ENCODE results near the gene TTC21B. TPM values are rescaled to one million over a fixed set of nuclear protein-coding genes. Genes with fewer than 3 reads are reported as not detected.

TTC21B gene
- total and polyA plus RNA-seq, 9 of the 15 experiments (the other 6 are each of a cell fraction or from before 2014, with no cell fraction given): 5.2 to 34.9 (median 18.5) TPM

DNA sequence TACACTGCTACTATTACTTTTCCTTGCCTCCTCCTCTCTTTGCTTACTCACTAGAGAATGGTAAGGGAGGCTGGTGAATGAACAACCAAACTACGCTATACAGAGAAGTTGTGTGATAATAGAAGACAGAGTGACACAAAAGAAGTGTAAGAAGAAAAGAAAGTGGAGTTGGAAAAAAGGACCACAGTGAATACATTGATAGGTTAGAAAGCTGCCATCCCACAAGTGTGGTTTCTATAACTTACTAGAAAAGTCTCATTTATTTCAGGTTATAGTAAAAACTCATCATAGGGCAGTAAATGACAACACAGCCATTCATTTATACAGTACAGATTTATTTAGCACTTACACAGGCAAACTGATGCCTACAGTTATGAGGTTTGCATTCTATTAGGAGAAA, 77.3 kb downstream of the TTC21B start:
- TF ChIP-seq MCM3 (IDR thresholded peaks at IDR 0.05) (no peak), NBN (IDR thresholded peaks at IDR 0.05; ENCODE audit: low read depth) (no peak), MYC (IDR thresholded peaks at IDR 0.05; ENCODE audit: low read depth, low read length) (no peak), MYC (CRISPR knock-in tag; IDR thresholded peaks at IDR 0.05; ENCODE audit: borderline replicate concordance, low read depth) (no peak), STAG1 (CRISPR knock-in tag; IDR thresholded peaks at IDR 0.05; ENCODE audit: borderline replicate concordance) (no peak), CC2D1A (IDR thresholded peaks at IDR 0.05) (no peak), BACH1 (tag; IDR thresholded peaks at IDR 0.05) (no peak), ZNF668 (CRISPR knock-in tag; IDR thresholded peaks at IDR 0.05) (no peak), ZNF589 (CRISPR knock-in tag; IDR thresholded peaks at IDR 0.05; ENCODE audit: low read depth) (no peak), KDM5B (IDR thresholded peaks at IDR 0.05; ENCODE audit: insufficient replicate concordance, low read depth, low read length) (no peak), ZNF445 (CRISPR knock-in tag; IDR thresholded peaks at IDR 0.05; ENCODE audit: low read depth) (no peak), ZNF384 (IDR thresholded peaks at IDR 0.05; ENCODE audit: low read depth, low read length) (no peak), ZNF764 (CRISPR knock-in tag; IDR thresholded peaks at IDR 0.05; ENCODE audit: low read depth) (no peak), HNRNPUL1 (IDR thresholded peaks at IDR 0.05; ENCODE audit: low read length) (no peak), CBX8 (IDR thresholded peaks at IDR 0.05; ENCODE audit: borderline replicate concordance, extremely low read depth, low read depth, low read length, poor library complexity, severe bottlenecking) (no peak), ARNT (IDR thresholded peaks at IDR 0.05) (no peak)
- TF ChIP-seq, protein P1, sequence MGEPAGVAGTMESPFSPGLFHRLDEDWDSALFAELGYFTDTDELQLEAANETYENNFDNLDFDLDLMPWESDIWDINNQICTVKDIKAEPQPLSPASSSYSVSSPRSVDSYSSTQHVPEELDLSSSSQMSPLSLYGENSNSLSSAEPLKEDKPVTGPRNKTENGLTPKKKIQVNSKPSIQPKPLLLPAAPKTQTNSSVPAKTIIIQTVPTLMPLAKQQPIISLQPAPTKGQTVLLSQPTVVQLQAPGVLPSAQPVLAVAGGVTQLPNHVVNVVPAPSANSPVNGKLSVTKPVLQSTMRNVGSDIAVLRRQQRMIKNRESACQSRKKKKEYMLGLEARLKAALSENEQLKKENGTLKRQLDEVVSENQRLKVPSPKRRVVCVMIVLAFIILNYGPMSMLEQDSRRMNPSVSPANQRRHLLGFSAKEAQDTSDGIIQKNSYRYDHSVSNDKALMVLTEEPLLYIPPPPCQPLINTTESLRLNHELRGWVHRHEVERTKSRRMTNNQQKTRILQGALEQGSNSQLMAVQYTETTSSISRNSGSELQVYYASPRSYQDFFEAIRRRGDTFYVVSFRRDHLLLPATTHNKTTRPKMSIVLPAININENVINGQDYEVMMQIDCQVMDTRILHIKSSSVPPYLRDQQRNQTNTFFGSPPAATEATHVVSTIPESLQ (CRISPR knock-in tag; IDR thresholded peaks at IDR 0.05): no peak
- H4K20me1 ChIP-seq (replicated peaks; ENCODE audit: control insufficient read depth, insufficient read depth, low read length): no peaks in the 10 kb centered on the region
- H3K79me2 ChIP-seq (ENCODE audit: control insufficient read depth, insufficient read depth, low read length): no peaks in the 10 kb centered on the region
- no TSS peak for BruUV-seq (replicated peaks)
- H3K9me3 ChIP-seq (replicated peaks; ENCODE audit: control insufficient read depth, insufficient read depth, low read depth, low read length): no peaks in the 10 kb centered on the region
- POLR2A ChIA-PET: no interaction called here
- in situ Hi-C loops (cut with MboI): no loop called here
- peaks cover 17% of the 10 kb centered on the region; the same call in 2 of the 3 replicates for H3K36me3 ChIP-seq (ENCODE audit: control insufficient read depth, insufficient read depth, low read length)
- H3K27me3 ChIP-seq (ENCODE audit: control insufficient read depth in 2 of 2, insufficient read depth in 2 of 2, low read length in 2 of 2): no peaks in the 10 kb centered on the region
- ATAC-seq: no peak
- DNase-seq (ENCODE audit: extremely low read depth in 1 of 4, low spot score in 3 of 4): no peak
- no peak overlapping the region for H2AFZ ChIP-seq (ENCODE audit: low read depth, low read length)
- no peak overlapping the region for H3K9ac ChIP-seq (ENCODE audit: insufficient read depth in 1 of 2, low read depth in 2 of 2, low read length in 2 of 2)
- CTCF ChIA-PET (ENCODE audit: low intra/inter-chr PET ratio): no interaction called here
- no peaks in the 10 kb centered on the region for H3K4me1 ChIP-seq (replicated peaks in 1 of 2; ENCODE audit: control insufficient read depth in 2 of 2, insufficient read depth in 2 of 2, low read length in 2 of 2)
- intact Hi-C loops (cut with micrococcal nuclease): no loop called here
- no peaks in the 10 kb centered on the region for H3K9me1 ChIP-seq (ENCODE audit: control insufficient read depth, insufficient read depth, low read length)
- no peak overlapping the region for H3K4me3 ChIP-seq
- H3K27ac ChIP-seq (ENCODE audit: extremely low read depth, low read depth, low read length): no peak overlapping the region
- WGBS (ENCODE audit: insufficient coverage, low coverage, missing lambda C conversion rate): 82% methylated on average over 1 of the region's 1 CpG
- no peak overlapping the region for H3K4me2 ChIP-seq (ENCODE audit: insufficient read depth, low read length)
- FAIRE-seq: no peak

Data from K562 (cell line).